Sigmoid colon (tissue), 7 donors: Measurements from ENCODE around the gene SLCO2A1. TPM values are rescaled to one million over a fixed set of nuclear protein-coding genes. Genes with fewer than 3 reads are reported as not detected.

ENCODE experiments used
- DNase-seq: peaks from one replicate; pipeline ENCODE4 v3.0.0-alpha.2; 2019
- H3K27ac ChIP-seq, 4 donors: fragments of 200-600 bp; sonication (generic); one replicate each; pipeline ENCODE4 v1.5.1; 2016 to 2019; ENCODE audit warnings: mild to moderate bottlenecking in 1 of 4
- H3K27me3 ChIP-seq, 3 donors: fragments of 200-600 bp; sonication (generic); one replicate each; pipeline ENCODE4 v1.5.1; 2019; ENCODE audit warnings: mild to moderate bottlenecking in 1 of 3
- H3K36me3 ChIP-seq, 4 donors: fragments of 200-600 bp; sonication (generic); one replicate each; pipeline ENCODE4 v1.5.1; 2016 to 2019
- H3K4me1 ChIP-seq, 4 donors: fragments of 200-600 bp; sonication (generic); one replicate each; pipeline ENCODE4 v1.5.1; 2017 to 2019
- H3K4me3 ChIP-seq, 4 donors: fragments of 200-600 bp; sonication (generic); one replicate each; pipeline ENCODE4 v1.5.1; 2017 to 2019; ENCODE audit warnings: mild to moderate bottlenecking in 2 of 4, moderate library complexity in 1 of 4
- H3K9me3 ChIP-seq, 4 donors: fragments of 200-600 bp in 3 of 4; sonication (generic) in 3 of 4; one replicate each; pipeline versions ENCODE4 v1.5.1 to v1.6.1; 2013 to 2019
- EP300 ChIP-seq, 4 donors: sonication (generic); formaldehyde crosslinking; IDR thresholded peaks; one replicate each; pipeline ENCODE4 v1.6.1; 2017; ENCODE audit warnings: antibody characterized with exemption in 4 of 4
- POLR2A ChIP-seq, 2 donors: fragments of 450-650 bp; IDR thresholded peaks; one replicate each; pipeline ENCODE4 v1.6.1; 2016; ENCODE audit warnings: antibody characterized with exemption in 2 of 2, mild to moderate bottlenecking in 2 of 2, moderate library complexity in 2 of 2
- POLR2AphosphoS5 ChIP-seq, 4 donors: sonication (generic); formaldehyde crosslinking; IDR thresholded peaks; one replicate each; pipeline ENCODE4 v1.6.1; 2017; ENCODE audit warnings: antibody characterized with exemption in 4 of 4
- WGBS, 2 donors: extraction: QIAGEN DNeasy Blood & Tissue Kit; methylation state at CpG; one replicate each; pipeline ENCODE4 v1.1.7; 2013; 5-methylcytosine and 5-hydroxymethylcytosine counted together
- intact Hi-C: fragments of 100-400 bp; cut with DNase I; formaldehyde crosslinking; loops from one replicate; pipeline ENCODE4 v1.15.1; 2023
- polyA plus RNA-seq, 3 donors: library from polyadenylated mRNA; stranded (reverse); fragments of 200-250 nt; gene quantifications; one replicate each; pipeline ENCODE4 v1.2.3, GENCODE V29; 2013
- total RNA-seq, 4 donors: library from RNA; depleted of rRNA; stranded (reverse); fragments of >200 nt; gene quantifications; one replicate each; pipeline ENCODE4 v1.1.0, GENCODE V29; 2016
- TF ChIP-seq, protein P1 (sequence below), 4 experiments: fragments of 450-650 bp in 3 of 4; fragments of 200-600 bp in 1 of 4; IDR thresholded peaks; one replicate each; pipeline ENCODE4 v1.5.1; 2016 to 2019; ENCODE audit warnings: antibody characterized with exemption in 4 of 4, mild to moderate bottlenecking in 3 of 4, moderate library complexity in 2 of 4
- donor health status: healthy with polysubstance abuse.
- donor health status: Bipolar disorder and iron deficiency.
- donor health status: healthy.

Gene SLCO2A1
- total and polyA plus RNA-seq, 7 donors = 1.8 to 22.1 (median 6.1) TPM

DNA sequence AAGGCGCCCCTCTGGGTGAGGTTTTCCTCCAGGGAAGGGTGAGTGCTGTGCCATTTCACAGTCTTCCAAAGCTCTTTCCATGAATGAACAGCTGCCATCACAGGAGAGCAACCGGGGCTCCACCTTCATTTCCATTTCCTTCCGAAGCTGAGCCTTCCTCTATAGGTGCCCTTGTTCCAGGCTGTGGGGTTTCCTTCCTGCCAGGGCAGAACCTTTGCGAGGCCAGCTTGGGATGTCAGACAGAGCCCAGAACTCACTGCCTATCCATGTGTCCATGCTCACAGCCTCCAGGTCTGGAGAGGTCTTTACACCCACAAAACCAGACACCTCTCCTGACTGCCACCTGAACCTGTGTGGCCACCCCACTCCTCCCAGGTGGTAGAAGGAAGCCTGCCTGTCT is 49.2 kb downstream of the SLCO2A1 start:
- DNase-seq = peak; percentile 29
- intact Hi-C loops = no loop called here
- Histone ChIP-seq H3K9me3 (no peaks in the 10 kb centered on the region), H3K27ac (no peak overlapping the region), H3K36me3 (no peaks in the 10 kb centered on the region), H3K4me3 (no peak overlapping the region), H3K4me1 (no peaks in the 10 kb centered on the region), H3K27me3 (no peaks in the 10 kb centered on the region)
- 88 to 91% methylated on average over 4 of the region's 4 CpGs for WGBS, 2 donors
- TF ChIP-seq, protein P1, sequence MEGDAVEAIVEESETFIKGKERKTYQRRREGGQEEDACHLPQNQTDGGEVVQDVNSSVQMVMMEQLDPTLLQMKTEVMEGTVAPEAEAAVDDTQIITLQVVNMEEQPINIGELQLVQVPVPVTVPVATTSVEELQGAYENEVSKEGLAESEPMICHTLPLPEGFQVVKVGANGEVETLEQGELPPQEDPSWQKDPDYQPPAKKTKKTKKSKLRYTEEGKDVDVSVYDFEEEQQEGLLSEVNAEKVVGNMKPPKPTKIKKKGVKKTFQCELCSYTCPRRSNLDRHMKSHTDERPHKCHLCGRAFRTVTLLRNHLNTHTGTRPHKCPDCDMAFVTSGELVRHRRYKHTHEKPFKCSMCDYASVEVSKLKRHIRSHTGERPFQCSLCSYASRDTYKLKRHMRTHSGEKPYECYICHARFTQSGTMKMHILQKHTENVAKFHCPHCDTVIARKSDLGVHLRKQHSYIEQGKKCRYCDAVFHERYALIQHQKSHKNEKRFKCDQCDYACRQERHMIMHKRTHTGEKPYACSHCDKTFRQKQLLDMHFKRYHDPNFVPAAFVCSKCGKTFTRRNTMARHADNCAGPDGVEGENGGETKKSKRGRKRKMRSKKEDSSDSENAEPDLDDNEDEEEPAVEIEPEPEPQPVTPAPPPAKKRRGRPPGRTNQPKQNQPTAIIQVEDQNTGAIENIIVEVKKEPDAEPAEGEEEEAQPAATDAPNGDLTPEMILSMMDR (IDR thresholded peaks at IDR 0.05) = no peak
- no peak for TF ChIP-seq POLR2AphosphoS5 (IDR thresholded peaks at IDR 0.05)
- TF ChIP-seq POLR2A (IDR thresholded peaks at IDR 0.05) = no peak
- no peak for TF ChIP-seq EP300 (IDR thresholded peaks at IDR 0.05)

DNA sequence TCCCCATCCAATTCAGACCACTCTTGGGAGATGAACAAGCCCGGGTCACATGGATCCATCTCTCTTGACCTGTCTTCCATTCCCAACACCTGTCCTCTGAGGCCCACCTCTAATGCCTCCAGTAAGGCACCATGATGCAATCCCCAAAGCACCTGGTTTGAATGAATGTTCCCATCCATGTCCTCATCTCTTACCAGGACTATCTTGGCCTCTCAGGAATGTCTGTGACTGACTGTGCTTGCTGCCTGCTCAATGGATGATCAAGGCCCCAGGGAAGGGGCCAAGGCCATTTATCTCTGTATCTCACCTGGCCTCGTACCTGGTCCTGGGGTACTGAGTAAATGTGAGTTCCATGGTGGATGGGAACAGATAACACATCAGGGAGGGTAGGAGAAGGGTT is 49.7 kb downstream of the SLCO2A1 start:
- intact Hi-C loops = no loop called here
- H3K27ac ChIP-seq = no peak overlapping the region
- 87 to 91% methylated on average over 2 of the region's 2 CpGs for WGBS, 2 donors
- no peak for TF ChIP-seq POLR2A (IDR thresholded peaks at IDR 0.05)
- TF ChIP-seq POLR2AphosphoS5 (IDR thresholded peaks at IDR 0.05) = no peak
- TF ChIP-seq, protein P1 (IDR thresholded peaks at IDR 0.05) = no peak
- TF ChIP-seq EP300 (IDR thresholded peaks at IDR 0.05) = no peak
- no peak overlapping the region for H3K4me3 ChIP-seq
- no peaks in the 10 kb centered on the region for H3K9me3 ChIP-seq
- DNase-seq = no peak
- no peaks in the 10 kb centered on the region for H3K27me3 ChIP-seq
- no peaks in the 10 kb centered on the region for H3K4me1 ChIP-seq
- H3K36me3 ChIP-seq = no peaks in the 10 kb centered on the region

DNA sequence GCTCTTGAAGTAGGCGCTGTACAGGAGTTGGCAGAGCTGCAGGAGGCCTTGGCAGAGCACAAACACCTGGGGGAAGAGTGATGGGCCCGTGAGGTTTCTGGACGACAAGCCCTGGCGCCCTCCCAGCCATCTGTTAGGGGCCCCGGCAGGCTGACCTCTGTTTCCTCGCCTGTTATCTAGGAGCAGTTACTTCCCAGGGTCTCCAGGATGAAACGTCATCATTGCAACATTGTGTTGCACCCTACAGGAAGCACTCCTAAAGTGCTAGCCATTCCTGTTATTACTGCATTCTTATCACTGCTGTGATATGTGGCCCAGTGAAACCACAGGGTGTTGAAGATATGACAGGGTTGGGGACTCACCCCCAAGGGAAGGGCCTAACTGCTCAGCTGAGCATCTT is 50.2 kb downstream of the SLCO2A1 start:
- Histone ChIP-seq H3K4me3 (no peak overlapping the region), H3K4me1 (no peaks in the 10 kb centered on the region), H3K27me3 (no peaks in the 10 kb centered on the region), H3K27ac (no peak overlapping the region), H3K36me3 (no peaks in the 10 kb centered on the region), H3K9me3 (no peaks in the 10 kb centered on the region)
- 57 to 74% methylated on average over 7 of the region's 7 CpGs for WGBS, 2 donors
- no peak for TF ChIP-seq POLR2A (IDR thresholded peaks at IDR 0.05)
- TF ChIP-seq, protein P1 (IDR thresholded peaks at IDR 0.05) = no peak
- no peak for TF ChIP-seq EP300 (IDR thresholded peaks at IDR 0.05)
- no peak for TF ChIP-seq POLR2AphosphoS5 (IDR thresholded peaks at IDR 0.05)
- peak; percentile 62 for DNase-seq
- intact Hi-C loops = no loop called here

DNA sequence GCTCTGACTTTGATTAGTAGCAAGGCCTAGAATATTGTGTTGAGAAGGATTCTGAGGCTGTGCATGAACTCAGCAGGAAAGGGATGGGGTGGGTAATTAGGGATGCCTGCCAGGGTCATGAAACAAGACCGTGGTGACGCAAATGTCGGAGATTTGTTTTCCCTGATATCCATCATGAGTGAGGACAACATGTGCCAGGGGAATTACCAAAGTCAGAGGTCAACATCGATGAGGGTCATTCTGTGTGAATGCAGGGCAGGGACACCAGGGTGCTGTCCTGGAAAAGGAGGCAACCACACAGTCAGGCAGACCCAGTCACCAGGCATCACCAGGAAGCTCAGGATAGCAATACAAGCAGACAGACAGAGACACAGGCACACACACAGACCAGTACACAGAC is 52.2 kb downstream of the SLCO2A1 start:
- Histone ChIP-seq H3K27me3 (no peaks in the 10 kb centered on the region), H3K4me3 (no peak overlapping the region), H3K36me3 (no peaks in the 10 kb centered on the region), H3K4me1 (no peaks in the 10 kb centered on the region), H3K9me3 (no peaks in the 10 kb centered on the region), H3K27ac (no peak overlapping the region)
- peak; percentile 56 for DNase-seq
- intact Hi-C loops = no loop called here
- TF ChIP-seq, protein P1 (IDR thresholded peaks at IDR 0.05) = no peak
- TF ChIP-seq EP300 (IDR thresholded peaks at IDR 0.05) (no peak), POLR2AphosphoS5 (IDR thresholded peaks at IDR 0.05) (no peak), POLR2A (IDR thresholded peaks at IDR 0.05) (no peak)
- WGBS, 2 donors = 80 to 85% methylated on average over 4 of the region's 4 CpGs

DNA sequence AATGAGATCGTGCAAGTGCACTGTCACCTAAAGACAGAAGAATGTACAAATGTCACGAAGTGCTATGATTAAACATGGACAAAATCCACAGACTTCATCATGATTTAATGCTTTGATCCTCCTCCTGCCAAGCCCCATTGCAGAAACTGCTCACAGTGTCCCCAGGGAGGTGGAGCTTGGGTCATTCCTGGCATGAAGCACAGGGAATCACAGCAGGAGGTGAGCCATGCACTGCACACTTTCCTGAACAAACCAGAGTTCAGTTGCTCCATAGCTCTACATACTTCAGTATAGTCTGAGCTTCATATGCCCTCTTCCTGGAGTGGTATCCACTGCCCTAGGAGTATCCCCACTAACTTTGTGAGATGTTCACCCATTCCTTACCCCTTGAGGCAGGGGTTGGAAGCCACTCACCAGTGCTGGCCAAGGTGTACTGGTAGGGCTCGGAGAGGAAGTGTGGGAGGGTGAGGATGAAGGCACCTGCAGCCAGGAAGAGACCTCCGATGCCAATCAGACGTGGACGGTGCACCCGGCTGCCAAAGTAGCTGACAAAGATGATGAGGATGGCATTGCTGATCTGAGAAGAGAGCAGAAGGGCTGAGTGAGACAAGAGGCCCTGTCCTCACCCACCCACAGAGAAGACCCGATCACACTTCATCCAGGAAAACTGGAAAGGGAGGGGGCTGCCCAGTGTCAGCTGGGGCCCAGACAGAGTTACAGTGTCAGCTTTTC is 56.3 kb downstream of the SLCO2A1 start:
- Histone ChIP-seq H3K27me3 (no peaks in the 10 kb centered on the region), H3K36me3 (no peaks in the 10 kb centered on the region), H3K4me1 (no peaks in the 10 kb centered on the region), H3K9me3 (no peaks in the 10 kb centered on the region), H3K4me3 (no peak overlapping the region), H3K27ac (no peak overlapping the region)
- intact Hi-C loops = no loop called here
- DNase-seq = peak; percentile 21
- WGBS, 2 donors = 86 to 92% methylated on average over 8 of the region's 8 CpGs
- TF ChIP-seq, protein P1 (IDR thresholded peaks at IDR 0.05) = no peak
- no peak for TF ChIP-seq POLR2A (IDR thresholded peaks at IDR 0.05)
- no peak for TF ChIP-seq POLR2AphosphoS5 (IDR thresholded peaks at IDR 0.05)
- TF ChIP-seq EP300 (IDR thresholded peaks at IDR 0.05) = no peak
